GF-D8 (cell line): Measurements from ENCODE around the gene LITAF.
A peak's percentile ranks its signal among the peaks of the same experiment; 100 is the strongest.
"Not testable (repeated sequence)": the region's sequence is repeated elsewhere in the genome, so short reads cannot be mapped to it uniquely, and the experiment has no call there.

Experiments
- DNase-seq: peaks from one replicate; lab custom pipeline; 2025; lab: John Stamatoyannopoulos, UW

Gene LITAF

GRCh38 chr16:11515540-11516430, 70.9 kb downstream of the LITAF start:
- DNase-seq = no peak

DNA sequence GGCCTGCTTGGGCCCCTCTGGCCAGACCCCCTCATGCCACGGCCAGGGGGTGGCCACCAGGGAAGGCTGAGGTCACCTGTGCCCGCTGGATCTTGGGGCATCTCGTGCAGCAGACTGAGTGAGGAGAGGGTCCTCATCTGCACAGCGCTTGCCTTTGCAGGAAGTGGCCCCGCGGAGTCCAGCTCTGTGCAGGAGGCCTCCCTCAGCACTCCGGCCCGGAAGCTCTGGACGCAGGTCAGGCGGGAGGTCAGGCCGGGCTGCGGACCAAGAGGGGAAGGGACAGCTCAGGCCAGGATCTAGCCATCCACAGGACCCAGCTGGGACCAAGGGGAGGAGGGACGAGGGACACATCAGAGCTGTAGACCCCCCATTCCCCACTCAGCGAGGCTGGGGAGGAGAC, 72.4 kb downstream of the LITAF start:
- DNase-seq = no peak

GRCh38 chr16:11513366-11513765, 73.4 kb downstream of the LITAF start:
- not testable (repeated sequence) for DNase-seq

DNA sequence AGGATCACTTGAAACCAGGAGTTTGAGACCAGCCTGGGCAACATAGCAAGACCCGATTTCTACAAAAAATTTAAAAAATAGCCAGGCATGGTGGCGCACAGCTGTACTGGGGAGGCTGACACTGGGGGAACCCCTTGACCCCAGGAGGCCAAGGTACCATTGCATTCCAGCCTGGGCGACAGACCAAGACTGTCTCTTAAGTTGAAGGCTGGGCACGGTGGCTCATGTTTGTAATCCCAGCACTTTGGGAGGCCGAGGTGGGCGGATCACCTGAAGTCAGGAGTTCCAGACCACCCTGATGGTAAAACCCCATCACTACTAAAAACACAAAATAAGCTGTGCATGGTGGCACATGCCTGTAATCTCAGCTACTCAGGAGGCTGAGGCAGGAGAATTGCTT, 74.9 kb downstream of the LITAF start:
- DNase-seq = no peak

DNA sequence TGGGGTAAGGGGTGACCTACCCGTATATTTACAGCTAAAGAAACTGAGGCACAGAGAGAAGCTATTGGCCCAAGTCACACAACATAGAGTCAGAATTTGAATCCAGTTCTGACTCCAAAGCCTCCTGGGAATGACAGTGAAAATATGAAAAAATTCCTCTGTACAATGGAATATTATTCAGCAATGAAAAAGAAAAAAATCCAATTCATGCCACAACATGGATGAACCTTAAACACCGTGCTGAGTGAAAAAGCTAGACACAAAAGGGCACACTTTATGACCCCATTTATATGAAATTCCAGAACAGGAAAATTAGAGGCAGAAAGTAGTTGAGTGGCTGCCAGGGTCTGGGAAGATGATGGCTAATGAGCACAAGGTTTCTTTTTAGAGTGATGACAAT, 75.4 kb downstream of the LITAF start:
- DNase-seq = no peak

DNA sequence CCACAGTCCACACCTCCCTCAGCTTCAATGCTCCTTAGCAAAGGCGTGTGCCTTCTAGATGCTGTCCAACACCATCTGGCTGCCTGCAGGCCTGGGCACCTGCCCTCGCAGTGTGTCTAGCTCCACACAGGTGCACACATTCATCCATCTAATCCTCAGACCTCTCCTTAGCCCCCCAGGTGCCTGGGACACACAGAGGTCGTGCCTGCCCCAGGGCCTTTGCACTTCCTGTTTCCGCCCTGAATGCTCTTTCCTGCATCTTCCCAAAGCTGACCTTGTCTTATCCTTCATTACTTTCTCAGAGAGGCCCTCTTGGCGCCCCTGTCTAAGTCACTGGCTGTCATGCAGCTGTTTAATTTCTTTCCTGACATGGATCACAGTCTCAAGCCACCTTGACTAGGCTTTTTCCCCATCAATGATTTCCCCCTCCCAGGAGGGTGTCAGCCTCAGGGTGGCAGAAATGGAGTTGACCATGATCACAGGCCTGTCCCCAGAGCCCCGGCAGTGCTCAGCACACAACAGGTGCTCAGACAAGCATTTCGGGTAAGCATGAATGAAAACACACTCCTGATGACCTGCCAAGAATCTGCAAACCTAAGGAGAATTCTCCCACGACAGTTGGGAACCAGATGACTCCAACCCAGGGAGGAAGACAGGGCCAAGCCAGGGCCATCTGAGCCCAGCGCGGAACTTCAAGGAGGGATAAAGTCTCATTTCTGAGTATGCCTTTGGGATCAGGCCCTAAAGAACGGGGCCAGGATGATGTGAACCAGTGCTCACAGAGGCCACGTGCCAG, 76.3 kb downstream of the LITAF start:
- no peak for DNase-seq

- DNase-seq = no peak
Observed at GRCh38 chr16:11507991-11508390, 78.7 kb downstream of the LITAF start.

DNA sequence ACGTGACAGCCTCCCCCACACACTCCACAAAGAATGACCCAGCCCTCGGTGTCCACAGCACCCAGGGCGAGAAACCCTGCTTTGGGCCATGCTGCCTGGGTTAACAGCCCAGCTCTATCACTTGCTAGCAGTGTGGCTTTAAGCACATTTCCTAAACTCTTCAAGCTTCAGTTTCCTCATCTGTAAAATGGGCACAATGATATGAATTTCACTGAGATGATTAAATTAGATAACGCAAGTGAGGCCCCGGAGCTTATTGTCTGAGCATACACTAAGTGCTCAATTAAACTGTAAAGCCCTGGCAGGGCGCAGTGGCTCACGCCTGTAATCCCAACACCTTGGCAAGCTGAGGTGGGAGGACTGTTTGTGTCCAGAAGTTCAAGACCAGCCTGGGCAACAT, 79.4 kb downstream of the LITAF start:
- no peak for DNase-seq

GRCh38 chr16:11506741-11507305, 79.9 kb downstream of the LITAF start:
- peak; percentile 67 for DNase-seq

- DNase-seq = peak; percentile 69
Observed at GRCh38 chr16:11504261-11504660, 82.5 kb downstream of the LITAF start.

DNA sequence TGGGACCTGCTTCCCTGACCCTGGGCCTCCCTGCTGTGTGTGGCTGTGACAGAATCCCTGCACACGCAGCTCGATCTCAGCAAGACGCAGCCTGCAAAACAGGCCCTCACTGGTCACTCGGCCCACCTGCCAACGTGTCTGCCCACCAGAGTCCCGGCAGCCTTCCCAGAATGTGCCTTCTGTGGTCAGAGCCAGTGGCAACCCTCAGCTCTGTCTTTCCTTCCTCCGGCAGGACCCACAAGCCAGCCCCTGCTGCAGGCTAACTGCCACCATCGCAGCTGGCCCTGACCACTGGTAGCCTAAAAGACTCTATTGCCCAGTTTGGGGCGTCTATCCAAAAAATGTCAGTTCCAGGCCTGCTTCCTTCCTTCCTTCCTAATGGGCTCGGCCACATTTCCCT, 83.2 kb downstream of the LITAF start:
- DNase-seq = peak; percentile 81

- no peak for DNase-seq
Observed at GRCh38 chr16:11502239-11502638, 84.5 kb downstream of the LITAF start.

- no peak for DNase-seq
Observed at GRCh38 chr16:11501632-11502031, 85.1 kb downstream of the LITAF start.

DNA sequence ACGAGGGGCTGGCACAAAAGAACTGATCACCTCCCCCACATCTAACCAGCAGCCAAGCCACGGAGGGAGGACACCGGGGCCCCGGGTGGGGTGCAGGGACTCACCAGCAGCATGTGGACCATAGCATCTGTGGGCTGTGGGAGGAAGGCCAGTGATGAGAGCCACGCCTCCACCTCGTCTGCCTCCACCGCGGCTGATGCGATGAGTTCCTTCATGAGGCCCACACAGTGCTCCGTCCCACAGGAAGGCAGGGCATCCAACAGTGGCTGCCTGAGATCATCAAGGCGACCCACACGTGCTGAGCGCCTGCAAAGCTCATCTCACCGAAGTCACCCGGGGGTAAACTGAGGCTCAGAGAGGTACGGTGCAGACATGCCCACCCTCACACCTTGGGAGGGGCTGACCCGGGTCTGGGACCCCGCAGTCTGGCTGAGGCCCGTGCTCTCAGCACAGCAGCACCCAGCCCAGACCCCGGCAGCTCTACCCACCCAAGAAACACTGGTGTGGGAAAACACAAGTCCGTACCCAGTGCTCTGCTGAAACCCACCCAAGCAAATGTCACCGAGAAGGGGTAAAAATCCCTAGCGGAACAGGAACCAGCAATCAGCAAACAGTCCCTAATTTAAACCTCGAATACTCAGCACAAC, 85.9 kb downstream of the LITAF start:
- DNase-seq = no peak

DNA sequence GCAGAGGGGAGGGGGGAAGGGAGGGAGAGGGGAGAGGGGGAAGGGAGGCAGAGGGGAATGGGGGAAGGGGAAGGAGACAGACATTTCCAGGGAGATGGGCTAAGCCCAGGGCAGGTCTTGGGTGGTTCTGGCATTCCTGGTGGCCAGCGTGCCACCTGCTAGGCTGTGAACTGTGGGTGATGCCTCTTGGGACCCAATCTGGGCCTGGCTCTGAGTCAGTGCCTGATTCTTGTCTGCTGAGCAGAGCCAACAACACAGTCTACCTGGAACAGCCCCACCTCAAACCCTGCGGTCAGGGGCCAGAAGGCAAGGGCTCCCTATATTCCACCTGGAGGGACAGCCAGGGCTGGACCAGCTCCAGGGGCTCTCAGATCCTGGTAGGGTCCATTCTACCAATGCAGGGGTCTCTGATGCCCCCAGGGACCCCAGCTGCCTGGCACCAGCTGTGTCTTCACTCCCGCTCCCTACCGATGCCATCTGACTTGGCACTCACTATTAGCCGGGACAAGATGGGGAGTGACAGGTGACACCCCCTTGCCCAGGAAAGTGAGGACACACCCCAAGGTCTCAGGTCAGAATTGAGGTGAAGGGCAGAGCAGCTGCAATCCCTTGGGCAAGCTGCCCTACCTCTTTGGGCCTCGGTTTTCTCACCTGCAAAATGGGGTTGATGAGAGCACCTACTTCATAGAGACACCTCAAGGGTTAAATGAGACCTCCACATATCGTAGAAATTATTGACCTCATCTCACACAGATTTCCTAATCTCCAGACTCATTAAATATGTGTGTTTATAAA, 87.2 kb downstream of the LITAF start:
- DNase-seq = no peak

DNA sequence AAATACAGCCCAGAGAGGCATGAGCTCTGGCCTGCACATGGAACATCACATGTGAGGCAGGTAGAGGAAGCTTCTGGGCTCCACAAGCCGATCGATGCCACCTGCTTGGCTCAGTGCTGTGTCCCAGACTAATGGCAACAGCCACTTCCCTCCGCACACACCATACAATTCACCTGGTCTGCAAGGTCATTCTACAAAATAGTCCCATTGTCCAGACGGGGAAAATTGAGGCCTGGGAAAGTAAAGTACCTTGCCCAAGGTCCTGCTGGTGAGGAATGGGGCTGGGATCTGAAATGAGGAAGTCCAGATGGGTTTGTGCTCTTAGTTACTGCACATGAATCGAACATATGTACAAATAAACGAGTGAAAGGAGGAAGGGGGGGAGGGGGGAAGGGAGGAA, 88.0 kb downstream of the LITAF start:
- peak; percentile 56 for DNase-seq

- peak; percentile 38 for DNase-seq
Observed at GRCh38 chr16:11497851-11498289, 88.8 kb downstream of the LITAF start.
